Adrenal gland (tissue), 12 donors: ENCODE measurements around the gene FARP1. TPM values are rescaled to one million over a fixed set of nuclear protein-coding genes. Genes with fewer than 3 reads are reported as not detected.

Experiments used
- DNase-seq, 7 donors: peaks; one replicate each; pipeline ENCODE4 v3.0.0-alpha.2; 2019 to 2020
- H3K27ac ChIP-seq, 5 donors: fragments of 200-600 bp; sonication (generic) in 4 of 5; 1 replicate in 3 of 5; 2 replicates in 2 of 5; pipeline versions ENCODE4 v1.5.1 to v1.8.0; 2016 to 2020; ENCODE audit warnings: mild to moderate bottlenecking in 1 of 5
- H3K27me3 ChIP-seq: fragments of 200-600 bp; 2 replicates; pipeline ENCODE4 v1.8.0; 2021
- H3K36me3 ChIP-seq, 2 donors: fragments of 200-600 bp; replicated peaks in 1 of 2; 1 replicate in 1 of 2; 2 replicates in 1 of 2; pipeline versions ENCODE4 v1.5.1 to v1.8.0; 2018 to 2022
- H3K4me1 ChIP-seq, 2 donors: fragments of 200-600 bp; replicated peaks in 1 of 2; 1 replicate in 1 of 2; 2 replicates in 1 of 2; pipeline versions ENCODE4 v1.5.1 to v1.8.0; 2018 to 2021
- H3K4me3 ChIP-seq, 4 donors: fragments of 200-600 bp; sonication (generic) in 3 of 4; one replicate each; pipeline ENCODE4 v1.5.1; 2016 to 2018
- H3K9me3 ChIP-seq, 3 donors: fragments of 200-600 bp; sonication (generic) in 1 of 3; replicated peaks in 1 of 3; 1 replicate in 2 of 3; 2 replicates in 1 of 3; pipeline versions ENCODE4 v1.5.1 to v1.8.0; 2016 to 2021
- POLR2A ChIP-seq, 2 donors: fragments of 450-650 bp; IDR thresholded peaks; one replicate each; pipeline ENCODE4 v1.6.1; 2017; ENCODE audit warnings: antibody characterized with exemption in 2 of 2, mild to moderate bottlenecking in 2 of 2, moderate library complexity in 1 of 2
- WGBS, 4 donors: extraction: QIAGEN DNeasy Blood & Tissue Kit in 2 of 4; methylation state at CpG; one replicate each; pipeline versions ENCODE4 v1.1.5 to v1.1.7; 2013 to 2017; 5-methylcytosine and 5-hydroxymethylcytosine counted together
- intact Hi-C, 2 donors: fragments of 100-400 bp; cut with DNase I; formaldehyde crosslinking; loops; one replicate each; pipeline versions ENCODE4 v1.14.1 to v1.15.0; 2022 to 2023
- polyA plus RNA-seq, 3 donors: library from polyadenylated mRNA; stranded (reverse); fragments of 200-250 nt in 2 of 3; fragments of 350-450 nt in 1 of 3; fragmentation: Illumina TruSeq in 1 of 3; extraction: RNeasy Lipid Tissue Mini Kit (QIAGEN cat#74804) in 1 of 3; gene quantifications; one replicate each; pipeline ENCODE4 v1.2.3, GENCODE V29; 2013 to 2014
- total RNA-seq, 9 donors: library from RNA; depleted of rRNA in 4 of 9; stranded (reverse); fragments of >200 nt in 4 of 9; fragments of 120-200 nt in 1 of 9; fragmentation: NEBNext Ultra II Directional in 1 of 9; extraction: Animal tissue kit (Norgen Biotek cat#: 25700) in 1 of 9; gene quantifications; one replicate each; pipeline versions ENCODE4 v1.1.0 to v1.2.4, GENCODE V29; 2013 to 2023
- TF ChIP-seq, protein P1 (sequence below), 6 experiments: fragments of 450-650 bp in 4 of 6; fragments of 200-600 bp in 2 of 6; sonication (generic) in 1 of 6; IDR thresholded peaks; 1 replicate in 5 of 6; 2 replicates in 1 of 6; pipeline versions ENCODE4 v1.5.1 to v1.8.0; 2016 to 2021; ENCODE audit warnings: antibody characterized with exemption in 6 of 6, mild to moderate bottlenecking in 2 of 6, moderate library complexity in 1 of 6
- donor health status: healthy with polysubstance abuse.
- donor health status: Bipolar disorder and iron deficiency.
- donor health status: DM: yes; HTN: yes; CAD: no.
- donor health status: DM: no; HTN: no; CAD: no.
- donor health status: DM: no; HTN: no; CAD: no.
- donor health status: DM: yes; HTN: yes; CAD: no.

The FARP1 gene
- total and polyA plus RNA-seq, 12 donors: 27.1 to 304 (median 71.6) TPM

DNA sequence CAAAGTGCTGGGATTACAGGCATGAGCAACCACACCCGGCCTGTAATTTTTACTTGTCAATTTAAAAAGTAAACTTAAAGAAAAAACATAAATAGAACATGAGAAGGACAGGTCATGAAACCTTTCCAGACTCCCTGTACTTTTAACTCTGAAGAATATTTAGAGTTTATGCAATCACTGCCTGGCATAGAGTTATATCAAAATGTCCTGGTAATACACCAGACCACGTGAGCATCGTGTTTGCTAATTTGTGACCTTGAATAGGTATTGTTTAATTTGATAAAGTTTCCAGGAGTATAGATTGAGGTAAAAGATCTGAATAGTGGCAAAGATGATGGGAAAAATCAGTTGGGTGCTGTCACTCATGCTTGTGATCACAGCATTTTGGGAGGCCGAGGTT is 115.3 kb downstream of the FARP1 start:
- H3K27ac ChIP-seq: no peak overlapping the region
- TF ChIP-seq POLR2A (IDR thresholded peaks at IDR 0.05): no peak
- TF ChIP-seq, protein P1, sequence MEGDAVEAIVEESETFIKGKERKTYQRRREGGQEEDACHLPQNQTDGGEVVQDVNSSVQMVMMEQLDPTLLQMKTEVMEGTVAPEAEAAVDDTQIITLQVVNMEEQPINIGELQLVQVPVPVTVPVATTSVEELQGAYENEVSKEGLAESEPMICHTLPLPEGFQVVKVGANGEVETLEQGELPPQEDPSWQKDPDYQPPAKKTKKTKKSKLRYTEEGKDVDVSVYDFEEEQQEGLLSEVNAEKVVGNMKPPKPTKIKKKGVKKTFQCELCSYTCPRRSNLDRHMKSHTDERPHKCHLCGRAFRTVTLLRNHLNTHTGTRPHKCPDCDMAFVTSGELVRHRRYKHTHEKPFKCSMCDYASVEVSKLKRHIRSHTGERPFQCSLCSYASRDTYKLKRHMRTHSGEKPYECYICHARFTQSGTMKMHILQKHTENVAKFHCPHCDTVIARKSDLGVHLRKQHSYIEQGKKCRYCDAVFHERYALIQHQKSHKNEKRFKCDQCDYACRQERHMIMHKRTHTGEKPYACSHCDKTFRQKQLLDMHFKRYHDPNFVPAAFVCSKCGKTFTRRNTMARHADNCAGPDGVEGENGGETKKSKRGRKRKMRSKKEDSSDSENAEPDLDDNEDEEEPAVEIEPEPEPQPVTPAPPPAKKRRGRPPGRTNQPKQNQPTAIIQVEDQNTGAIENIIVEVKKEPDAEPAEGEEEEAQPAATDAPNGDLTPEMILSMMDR (IDR thresholded peaks at IDR 0.05): no peak
- intact Hi-C loops: no loop called here
- no peaks in the 10 kb centered on the region for H3K27me3 ChIP-seq
- peaks cover 7 to 14% of the 10 kb centered on the region in 2 donors for H3K4me1 ChIP-seq
- no peaks in the 10 kb centered on the region for H3K9me3 ChIP-seq
- 62 to 74% (median 69%) methylated on average over 4 of the region's 4 CpGs for whole genome bisulfite sequencing, 4 donors
- no peaks in the 10 kb centered on the region for H3K36me3 ChIP-seq
- DNase-seq: no peak
- H3K4me3 ChIP-seq: no peak overlapping the region

DNA sequence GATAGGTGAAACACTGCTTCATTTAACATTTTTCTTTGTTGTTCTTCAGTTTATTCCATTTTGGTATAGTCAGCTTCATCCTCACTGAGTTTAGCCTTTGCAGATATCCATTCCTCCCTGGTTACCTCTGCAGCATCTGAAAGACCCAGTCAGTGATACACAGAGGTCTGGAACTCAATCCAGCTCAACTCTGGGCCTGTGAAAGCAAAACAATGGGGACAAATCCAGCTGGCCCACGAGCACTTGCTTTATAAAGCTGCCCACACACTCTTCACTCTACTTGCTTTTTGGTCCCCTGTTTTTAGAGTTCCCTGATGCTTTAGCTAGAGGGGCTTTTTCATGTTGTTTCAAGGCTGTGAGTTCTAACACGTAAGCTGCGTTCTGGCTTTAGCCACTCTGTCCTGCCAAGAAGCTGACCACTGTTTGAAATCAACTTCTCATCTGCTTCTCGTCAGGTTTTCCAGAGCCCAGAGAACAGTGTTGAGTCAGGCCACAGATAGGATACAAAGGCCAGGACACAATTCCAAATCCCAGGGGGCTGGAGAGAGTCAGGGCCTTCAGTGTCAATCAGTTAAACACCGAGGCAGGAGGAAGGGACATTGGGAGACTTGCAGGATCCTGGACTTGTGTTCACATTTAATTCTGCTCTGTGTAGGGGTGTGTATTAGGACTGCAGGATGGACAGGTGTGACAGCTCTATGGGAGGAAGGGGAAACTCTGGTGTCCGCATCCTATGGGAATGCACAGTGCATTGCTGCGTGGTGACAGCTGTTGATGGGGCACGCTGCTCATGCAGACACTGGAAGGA is 117.7 kb downstream of the FARP1 start:
- Histone ChIP-seq H3K36me3 (no peaks in the 10 kb centered on the region), H3K27me3 (no peaks in the 10 kb centered on the region), H3K27ac (no peak overlapping the region), H3K4me3 (no peak overlapping the region), H3K4me1 (peaks cover 4 to 5% of the 10 kb centered on the region in 2 donors), H3K9me3 (no peaks in the 10 kb centered on the region)
- WGBS, 4 donors: 74 to 90% (median 75%) methylated on average over 7 to 8 of the region's 8 CpGs
- DNase-seq: no peak
- intact Hi-C loops: no loop called here
- TF ChIP-seq, protein P1 (IDR thresholded peaks at IDR 0.05): no peak
- TF ChIP-seq POLR2A (IDR thresholded peaks at IDR 0.05): no peak

DNA sequence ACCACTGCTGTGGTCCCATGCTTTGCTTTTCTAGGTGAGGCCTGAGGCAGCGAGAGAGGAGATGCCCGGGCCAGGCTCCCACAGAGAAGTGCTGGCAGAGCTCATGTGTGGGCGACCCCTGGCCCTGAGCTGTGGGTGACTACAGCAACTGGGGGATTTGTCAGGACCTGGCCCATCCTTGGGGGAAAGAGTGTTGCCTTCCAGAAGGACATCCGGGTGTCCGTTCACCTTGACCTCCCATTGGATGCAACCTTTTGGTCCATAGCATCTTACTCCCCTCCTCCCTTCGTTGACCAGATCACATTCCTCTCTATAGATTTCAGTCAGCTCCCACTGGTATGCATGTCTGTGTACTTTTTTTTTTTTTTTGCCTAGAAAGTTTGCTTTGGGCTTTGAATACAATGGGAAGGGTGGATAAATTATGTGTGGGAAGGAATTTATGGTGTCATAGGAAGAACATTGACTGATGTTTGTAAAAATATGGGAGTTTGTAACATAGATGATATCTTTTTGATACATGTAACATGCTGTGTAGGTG is 118.3 kb downstream of the FARP1 start:
- H3K9me3 ChIP-seq: no peaks in the 10 kb centered on the region
- intact Hi-C loops: no loop called here
- H3K36me3 ChIP-seq: no peaks in the 10 kb centered on the region
- H3K4me1 ChIP-seq: peaks cover 6 to 7% of the 10 kb centered on the region in 2 donors
- WGBS, 4 donors: 74 to 87% (median 84%) methylated on average over 4 to 6 of the region's 6 CpGs
- H3K4me3 ChIP-seq: no peak overlapping the region
- DNase-seq: no peak
- no peaks in the 10 kb centered on the region for H3K27me3 ChIP-seq
- no peak overlapping the region for H3K27ac ChIP-seq
- TF ChIP-seq POLR2A (IDR thresholded peaks at IDR 0.05): no peak
- TF ChIP-seq, protein P1 (IDR thresholded peaks at IDR 0.05): no peak

DNA sequence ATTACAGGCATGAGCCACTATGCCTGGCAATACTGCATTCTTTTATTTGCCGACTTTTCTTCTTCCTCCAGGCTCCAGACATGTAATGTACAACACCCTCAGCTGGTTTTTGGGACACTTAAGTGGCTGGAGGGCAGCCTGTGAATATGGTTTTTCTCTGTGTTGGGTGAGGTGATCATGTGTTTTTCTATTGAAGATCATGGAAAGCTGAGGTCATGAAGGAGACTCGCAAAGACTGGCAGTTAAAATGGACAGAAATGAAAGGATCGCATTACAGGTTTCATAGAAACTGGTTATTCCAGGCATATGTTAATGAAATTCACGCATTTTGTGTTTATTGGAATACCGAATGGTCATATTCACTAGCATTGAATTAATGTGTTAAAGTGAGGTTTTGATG is 119.4 kb downstream of the FARP1 start:
- Histone ChIP-seq H3K27ac (no peak overlapping the region), H3K27me3 (no peaks in the 10 kb centered on the region), H3K9me3 (no peaks in the 10 kb centered on the region), H3K36me3 (no peaks in the 10 kb centered on the region), H3K4me3 (no peak overlapping the region), H3K4me1 (peaks cover 8 to 18% of the 10 kb centered on the region in 2 donors)
- intact Hi-C loops: no loop called here
- TF ChIP-seq POLR2A (IDR thresholded peaks at IDR 0.05): no peak
- TF ChIP-seq, protein P1 (IDR thresholded peaks at IDR 0.05): no peak
- DNase-seq: no peak
- WGBS, 4 donors: 92 to 98% (median 95%) methylated on average over 4 to 5 of the region's 5 CpGs
